GM19099 (cell line): ENCODE results near the gene KLHL22.

Experiments used
- POLR2A ChIP-seq: IDR thresholded peaks from 3 replicates; pipeline ENCODE4 v1.6.1; 2011; ENCODE audit warnings: low read depth; ENCODE audit not compliant: insufficient read length; ENCODE audit errors: extremely low read depth

The KLHL22 gene

DNA sequence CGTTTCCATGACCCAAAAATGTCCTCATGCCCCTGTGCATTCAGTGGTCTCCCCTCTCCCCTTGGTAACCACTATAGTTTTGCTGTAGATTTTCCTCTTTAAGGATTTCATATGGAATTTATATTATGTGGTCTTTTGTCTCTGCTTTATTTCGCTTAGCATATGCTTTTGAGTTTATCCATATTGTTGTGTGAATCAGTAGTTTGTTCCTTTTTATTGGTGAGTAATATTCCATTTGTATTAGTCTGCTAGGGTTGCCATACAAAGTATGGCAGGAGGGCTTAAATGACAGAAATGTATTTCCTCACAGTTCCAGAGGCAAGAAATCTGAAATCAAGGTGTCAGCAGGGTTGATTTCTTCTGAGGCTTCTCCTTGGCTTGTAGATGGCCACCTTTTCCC, 98.1 kb downstream of the KLHL22 start:
- no peak for TF ChIP-seq POLR2A

- TF ChIP-seq POLR2A = no peak
Observed at GRCh38 chr22:20396639-20397038, 99.0 kb downstream of the KLHL22 start.

DNA sequence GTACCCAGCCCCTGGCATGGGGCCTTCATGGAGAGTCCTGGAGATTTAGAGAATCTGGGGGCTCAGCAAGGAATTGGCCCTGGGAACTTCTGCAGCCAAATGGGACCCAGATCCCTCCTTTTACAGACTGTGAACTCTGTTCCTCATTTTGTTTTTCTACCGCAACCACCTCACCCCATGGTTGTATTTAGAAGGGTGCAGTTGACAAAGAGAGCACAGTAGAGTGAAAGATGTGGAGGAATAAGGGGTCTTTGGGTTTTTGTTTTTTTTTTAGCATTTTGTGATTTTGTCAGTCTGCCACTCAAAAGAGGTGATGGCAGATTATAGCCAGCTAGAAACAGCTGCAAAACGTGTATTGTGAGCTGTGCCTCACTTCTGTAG, 99.7 kb downstream of the KLHL22 start:
- TF ChIP-seq POLR2A = no peak

DNA sequence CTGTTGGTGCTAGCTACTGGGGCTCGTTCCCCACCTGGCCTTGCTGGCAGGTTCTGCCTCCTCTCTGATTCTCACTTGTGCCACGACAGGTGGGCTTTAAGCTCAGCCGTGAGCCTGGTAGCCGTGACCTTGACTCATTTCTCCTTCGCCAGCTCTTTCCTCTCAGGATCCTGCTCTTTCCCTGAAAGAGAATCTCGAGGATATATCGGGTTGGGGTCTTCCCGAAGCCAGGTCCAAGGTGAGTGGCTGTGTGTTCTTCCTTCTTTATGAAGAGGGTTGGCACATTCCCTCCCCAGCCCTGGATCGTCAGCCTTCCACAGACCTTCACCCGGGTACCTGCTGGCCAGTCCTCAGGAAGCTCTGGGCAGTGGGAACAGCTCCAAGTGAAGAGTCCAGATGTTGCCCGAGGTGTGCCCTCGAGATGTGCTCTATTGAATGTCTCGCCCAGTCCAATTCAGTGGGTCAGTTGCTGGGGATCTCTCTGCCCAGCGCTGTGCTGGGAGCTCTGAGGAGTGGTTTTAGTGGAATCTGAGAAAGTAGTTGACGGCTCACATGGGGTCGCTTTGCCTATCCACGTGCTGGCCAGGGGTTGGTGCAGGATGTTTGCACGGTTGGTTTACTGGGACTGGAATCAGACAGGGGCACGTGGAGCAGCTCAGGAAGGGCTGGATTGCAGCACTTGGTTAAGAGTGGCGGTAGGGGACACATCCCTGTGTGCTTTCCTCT, 100.3 kb downstream of the KLHL22 start:
- no peak for TF ChIP-seq POLR2A

- peak; percentile 91 for TF ChIP-seq POLR2A
Observed at GRCh38 chr22:20393705-20394476, 101.7 kb downstream of the KLHL22 start, which contains the start of gene ZNF74. Gene ZNF74, plus strand, starts transcription at chr22:20394151. Its CDS starts 478 bp downstream, at chr22:20394629.

DNA sequence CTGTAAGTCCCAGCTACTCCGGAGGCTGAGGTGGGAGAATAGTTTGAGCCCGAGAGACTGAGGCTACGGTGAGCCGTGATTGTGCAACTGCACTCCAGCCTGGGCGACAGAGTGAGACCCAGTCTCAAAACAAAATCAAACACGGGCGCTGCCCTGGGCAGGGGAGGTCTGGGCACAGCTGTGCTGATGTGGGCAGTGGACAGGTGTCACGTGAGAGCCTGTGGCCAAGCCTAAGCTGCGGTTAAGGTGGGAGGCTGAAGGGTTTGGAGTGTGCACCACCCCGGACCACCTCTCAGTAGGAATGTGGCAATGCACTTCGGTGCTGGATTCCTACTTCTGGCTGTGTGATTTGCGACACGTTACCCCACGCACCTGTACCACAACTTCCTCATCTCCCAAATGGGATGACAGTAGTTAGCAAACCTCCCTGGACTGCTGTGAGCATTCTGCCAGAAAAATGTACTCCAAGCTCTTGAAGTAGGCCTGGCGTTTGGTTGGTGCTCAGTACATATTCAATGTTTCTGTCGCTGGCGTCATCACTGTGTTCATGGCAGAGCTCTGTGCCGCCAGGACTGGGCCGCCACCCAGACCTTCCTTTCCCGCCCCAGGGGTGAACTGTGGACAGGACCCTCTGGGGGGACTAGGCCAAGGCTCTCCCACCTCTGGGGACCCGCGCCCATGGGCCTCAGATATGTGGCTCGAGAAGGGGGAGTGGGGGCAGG, 102.5 kb downstream of the KLHL22 start:
- TF ChIP-seq POLR2A = no peak
